ENCODE results near the gene DLG2. TPM values are rescaled to one million over a fixed set of nuclear protein-coding genes. Genes with fewer than 3 reads are reported as not detected.

The DLG2 gene
- total RNA-seq, 1 donor from 2014 or later, result 6.7 TPM

DNA sequence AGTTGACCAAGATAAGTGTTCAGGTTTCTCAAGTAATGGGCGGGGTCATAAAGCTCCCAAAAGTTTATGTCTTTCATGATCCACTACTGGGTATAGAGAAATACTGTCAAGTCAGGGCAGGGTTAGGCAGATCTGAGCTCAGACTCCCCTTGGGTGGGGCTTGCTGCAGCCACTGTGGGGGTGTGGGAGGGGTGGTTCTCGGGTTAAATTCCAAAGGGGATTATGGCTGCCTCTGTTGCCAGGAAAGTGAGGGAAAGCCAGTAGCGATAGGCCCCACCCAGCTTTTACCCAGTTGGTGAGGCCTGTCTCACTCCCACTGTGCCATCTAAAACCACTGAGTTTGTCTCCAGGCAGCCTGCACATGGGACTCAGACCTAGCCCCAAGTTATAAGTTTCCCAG is 37.8 kb downstream of the DLG2 start:
- no peak for DNase-seq (ENCODE audit: low spot score in 2 of 2, unreplicated experiment in 2 of 2)
- Mint-ChIP-seq H3K27ac (no peak overlapping the region), H3K4me3 (no peak overlapping the region), H3K36me3 (no peaks in the 10 kb centered on the region), H3K9me3 (peaks cover 27% of the 10 kb centered on the region), H3K27me3 (ENCODE audit: low read depth) (peaks cover 2% of the 10 kb centered on the region), H3K4me1 (no peaks in the 10 kb centered on the region)
- TF ChIP-seq, protein P1, sequence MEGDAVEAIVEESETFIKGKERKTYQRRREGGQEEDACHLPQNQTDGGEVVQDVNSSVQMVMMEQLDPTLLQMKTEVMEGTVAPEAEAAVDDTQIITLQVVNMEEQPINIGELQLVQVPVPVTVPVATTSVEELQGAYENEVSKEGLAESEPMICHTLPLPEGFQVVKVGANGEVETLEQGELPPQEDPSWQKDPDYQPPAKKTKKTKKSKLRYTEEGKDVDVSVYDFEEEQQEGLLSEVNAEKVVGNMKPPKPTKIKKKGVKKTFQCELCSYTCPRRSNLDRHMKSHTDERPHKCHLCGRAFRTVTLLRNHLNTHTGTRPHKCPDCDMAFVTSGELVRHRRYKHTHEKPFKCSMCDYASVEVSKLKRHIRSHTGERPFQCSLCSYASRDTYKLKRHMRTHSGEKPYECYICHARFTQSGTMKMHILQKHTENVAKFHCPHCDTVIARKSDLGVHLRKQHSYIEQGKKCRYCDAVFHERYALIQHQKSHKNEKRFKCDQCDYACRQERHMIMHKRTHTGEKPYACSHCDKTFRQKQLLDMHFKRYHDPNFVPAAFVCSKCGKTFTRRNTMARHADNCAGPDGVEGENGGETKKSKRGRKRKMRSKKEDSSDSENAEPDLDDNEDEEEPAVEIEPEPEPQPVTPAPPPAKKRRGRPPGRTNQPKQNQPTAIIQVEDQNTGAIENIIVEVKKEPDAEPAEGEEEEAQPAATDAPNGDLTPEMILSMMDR (IDR thresholded peaks at IDR 0.05; ENCODE audit: unreplicated experiment), result no peak

DNA sequence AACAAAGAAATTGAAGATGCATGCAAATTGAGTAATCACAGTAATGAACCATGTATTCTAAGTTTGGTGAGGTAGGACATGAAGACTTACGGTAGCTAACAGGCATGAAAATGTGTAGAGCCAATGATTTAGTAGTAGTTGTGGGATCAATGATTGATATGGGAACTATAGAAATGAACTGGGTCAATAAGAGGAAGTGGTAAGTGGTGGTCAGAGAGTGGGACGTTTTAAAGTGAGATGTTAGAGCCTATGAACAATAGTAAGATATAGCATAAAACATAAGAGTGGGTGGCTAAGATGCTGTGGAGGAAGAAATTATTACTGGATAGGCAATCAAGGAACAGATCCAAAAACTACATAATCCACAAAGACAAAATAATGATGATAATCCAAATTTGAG is 45.0 kb downstream of the DLG2 start:
- no peaks in the 10 kb centered on the region for H3K4me1 Mint-ChIP-seq

DNA sequence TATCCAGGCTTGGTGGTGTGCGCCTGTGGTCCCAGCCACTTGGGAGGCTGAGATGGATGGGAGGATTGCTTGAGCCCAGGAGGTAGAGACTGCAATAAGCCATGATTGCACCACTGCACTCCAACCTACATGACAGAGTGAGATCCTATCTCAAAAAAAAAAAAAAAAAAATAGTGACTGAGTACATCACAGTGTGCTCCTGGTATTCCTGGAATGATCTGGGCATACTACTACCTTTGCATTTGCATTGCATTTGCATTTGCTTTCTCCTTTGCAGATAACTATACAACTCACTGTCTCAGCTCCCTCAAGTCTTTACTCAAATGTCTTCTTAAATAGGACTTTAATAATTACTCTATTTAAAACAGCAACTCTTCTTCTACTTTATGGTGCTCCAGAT is 51.8 kb downstream of the DLG2 start:
- TF ChIP-seq, protein P1 (IDR thresholded peaks at IDR 0.05; ENCODE audit: unreplicated experiment), result no peak
- DNase-seq (ENCODE audit: low spot score in 2 of 2, unreplicated experiment in 2 of 2), result no peak
- H3K9me3 Mint-ChIP-seq, result peaks cover 28% of the 10 kb centered on the region
- H3K4me3 Mint-ChIP-seq, result no peak overlapping the region
- H3K27ac Mint-ChIP-seq, result no peak overlapping the region
- no peaks in the 10 kb centered on the region for H3K36me3 Mint-ChIP-seq
- H3K4me1 Mint-ChIP-seq, result no peaks in the 10 kb centered on the region
- H3K27me3 Mint-ChIP-seq (ENCODE audit: low read depth), result no peaks in the 10 kb centered on the region

More for the DNA sequence above, 45.0 kb downstream of the DLG2 start:
- no peak for DNase-seq (ENCODE audit: low spot score in 2 of 2, unreplicated experiment in 2 of 2)
- no peaks in the 10 kb centered on the region for H3K36me3 Mint-ChIP-seq
- H3K9me3 Mint-ChIP-seq, result peaks cover 29% of the 10 kb centered on the region
- no peaks in the 10 kb centered on the region for H3K27me3 Mint-ChIP-seq (ENCODE audit: low read depth)
- H3K4me3 Mint-ChIP-seq, result no peak overlapping the region
- TF ChIP-seq, protein P1 (IDR thresholded peaks at IDR 0.05; ENCODE audit: unreplicated experiment), result no peak
- no peak overlapping the region for H3K27ac Mint-ChIP-seq

DNA sequence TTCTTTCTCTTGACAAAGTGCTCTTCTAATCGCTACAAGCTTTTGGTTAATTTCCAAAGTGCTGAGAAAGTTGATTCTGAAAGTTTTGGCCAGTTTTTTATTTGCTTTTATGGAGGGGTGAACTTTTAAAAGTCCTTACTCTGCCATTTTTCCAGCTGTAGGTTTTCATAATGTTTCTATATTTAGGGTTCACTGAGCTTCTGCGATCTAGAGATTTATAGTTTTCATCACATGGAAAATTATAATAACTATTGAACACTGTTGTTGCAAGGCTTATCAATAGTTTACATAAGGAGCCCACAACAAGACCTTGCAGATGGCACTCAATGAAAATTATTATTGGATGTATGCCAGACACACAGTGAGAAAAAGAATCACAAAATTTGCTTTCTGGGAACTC is 55.1 kb downstream of the DLG2 start:
- Mint-ChIP-seq H3K4me3 (no peak overlapping the region), H3K27ac (no peak overlapping the region), H3K4me1 (no peaks in the 10 kb centered on the region), H3K36me3 (no peaks in the 10 kb centered on the region), H3K27me3 (ENCODE audit: low read depth) (no peaks in the 10 kb centered on the region), H3K9me3 (peaks cover 27% of the 10 kb centered on the region)
- TF ChIP-seq, protein P1 (IDR thresholded peaks at IDR 0.05; ENCODE audit: unreplicated experiment), result no peak
- DNase-seq (ENCODE audit: low spot score in 2 of 2, unreplicated experiment in 2 of 2), result no peak

DNA sequence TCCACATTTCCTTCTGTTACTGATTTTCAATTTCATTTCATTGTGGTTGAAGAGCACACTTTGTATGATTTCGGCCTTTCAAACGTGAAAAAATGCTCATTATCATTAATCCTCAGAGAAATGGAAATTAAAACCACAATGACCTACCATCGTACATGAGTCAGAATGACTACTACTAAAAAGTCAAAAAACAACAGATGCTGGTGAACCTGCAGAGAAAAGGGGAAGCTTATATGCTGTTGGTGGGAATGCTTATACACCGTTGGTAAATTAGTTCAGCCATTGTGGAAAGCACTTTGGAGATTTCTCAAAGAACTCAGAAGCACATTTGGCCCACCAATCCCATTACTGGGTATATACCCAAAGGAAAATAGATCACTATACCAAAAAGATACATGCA is 57.6 kb downstream of the DLG2 start:
- H3K36me3 Mint-ChIP-seq, result no peaks in the 10 kb centered on the region
- TF ChIP-seq, protein P1 (IDR thresholded peaks at IDR 0.05; ENCODE audit: unreplicated experiment), result no peak
- H3K27ac Mint-ChIP-seq, result no peak overlapping the region
- DNase-seq (ENCODE audit: low spot score in 2 of 2, unreplicated experiment in 2 of 2), result no peak
- no peaks in the 10 kb centered on the region for H3K4me1 Mint-ChIP-seq
- no peak overlapping the region for H3K4me3 Mint-ChIP-seq
- no peaks in the 10 kb centered on the region for H3K27me3 Mint-ChIP-seq (ENCODE audit: low read depth)
- H3K9me3 Mint-ChIP-seq, result peaks cover 19% of the 10 kb centered on the region

DNA sequence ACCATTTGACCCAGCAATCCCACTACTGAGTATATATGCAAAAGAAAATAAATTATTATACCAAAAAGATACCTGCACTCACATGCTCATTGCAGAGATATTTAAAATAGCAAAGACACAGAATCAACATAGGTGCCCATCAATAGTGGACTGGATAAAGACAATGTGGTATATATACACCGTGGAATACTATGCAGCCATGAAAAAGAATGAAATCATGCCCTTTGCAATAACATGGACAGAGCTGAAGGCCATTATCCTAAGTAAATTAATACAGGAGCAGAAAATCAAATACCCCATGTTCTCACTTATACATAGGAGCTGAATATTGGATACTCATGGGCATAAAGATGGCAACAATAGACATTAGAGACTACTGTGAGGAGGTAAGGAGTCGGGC is 68.7 kb downstream of the DLG2 start:
- Mint-ChIP-seq H3K27me3 (ENCODE audit: low read depth) (no peaks in the 10 kb centered on the region), H3K9me3 (peaks cover 18% of the 10 kb centered on the region), H3K4me3 (no peak overlapping the region), H3K36me3 (no peaks in the 10 kb centered on the region), H3K4me1 (no peaks in the 10 kb centered on the region), H3K27ac (no peak overlapping the region)
- DNase-seq (ENCODE audit: low spot score in 2 of 2, unreplicated experiment in 2 of 2), result no peak
- TF ChIP-seq, protein P1 (IDR thresholded peaks at IDR 0.05; ENCODE audit: unreplicated experiment), result no peak

Measured in mesothelial cell of epicardium (in vitro differentiated cells).